ENCODE measurements around the gene LGALS7. TPM values are rescaled to one million over a fixed set of nuclear protein-coding genes. Genes with fewer than 3 reads are reported as not detected.

The LGALS7 gene
- total and polyA plus RNA-seq, 2 of the 4 experiments (the other 2 are of a cell fraction): not detected

GRCh38 chr19:38781058-38781457 lies 7.7 kb upstream of the LGALS7 start:
- dilution Hi-C loops (cut with HindIII; ENCODE audit: low sequenced_read_pairs, unreplicated experiment): no loop called here
- no peak overlapping the region for H4K91ac ChIP-seq (ENCODE audit: insufficient read depth, low read depth, low read length)
- BruUV-seq (replicated peaks): no TSS peak
- H3K9me3 ChIP-seq (ENCODE audit: control insufficient read depth, insufficient read depth, low read length): no peaks in the 10 kb centered on the region
- H3K23ac ChIP-seq (ENCODE audit: low read depth, low read length): no peak overlapping the region
- no peaks in the 10 kb centered on the region for H3K79me1 ChIP-seq (ENCODE audit: low read depth in 1 of 2, low read length in 2 of 2)
- H2BK5ac ChIP-seq (ENCODE audit: low read depth, low read length, poor library complexity, severe bottlenecking): no peak overlapping the region
- TF ChIP-seq MAFK (IDR thresholded peaks at IDR 0.05; ENCODE audit: low read depth, low read length) (no peak), CTCF (conservative IDR thresholded peaks at IDR 0.05; ENCODE audit: low read depth, low read length) (no peak), FOS (IDR thresholded peaks at IDR 0.05; ENCODE audit: low read depth, low read length) (no peak), NFE2L2 (IDR thresholded peaks at IDR 0.05; ENCODE audit: low read depth, low read length) (no peak), RCOR1 (IDR thresholded peaks at IDR 0.05; ENCODE audit: insufficient replicate concordance, low read length) (no peak), RAD21 (IDR thresholded peaks at IDR 0.05; ENCODE audit: low read length) (no peak), MAZ (IDR thresholded peaks at IDR 0.05; ENCODE audit: borderline replicate concordance, low read depth, low read length) (no peak), CEBPB (IDR thresholded peaks at IDR 0.05; ENCODE audit: low read depth, low read length) (no peak), MXI1 (IDR thresholded peaks at IDR 0.05; ENCODE audit: borderline replicate concordance, low read depth, low read length) (no peak), BHLHE40 (IDR thresholded peaks at IDR 0.05; ENCODE audit: low read depth, low read length) (no peak), POLR2A (IDR thresholded peaks at IDR 0.05; ENCODE audit: low read depth, low read length) (no peak)
- TF ChIP-seq, protein P1, sequence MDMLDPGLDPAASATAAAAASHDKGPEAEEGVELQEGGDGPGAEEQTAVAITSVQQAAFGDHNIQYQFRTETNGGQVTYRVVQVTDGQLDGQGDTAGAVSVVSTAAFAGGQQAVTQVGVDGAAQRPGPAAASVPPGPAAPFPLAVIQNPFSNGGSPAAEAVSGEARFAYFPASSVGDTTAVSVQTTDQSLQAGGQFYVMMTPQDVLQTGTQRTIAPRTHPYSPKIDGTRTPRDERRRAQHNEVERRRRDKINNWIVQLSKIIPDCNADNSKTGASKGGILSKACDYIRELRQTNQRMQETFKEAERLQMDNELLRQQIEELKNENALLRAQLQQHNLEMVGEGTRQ (IDR thresholded peaks at IDR 0.05; ENCODE audit: low read depth, low read length): no peak
- TF ChIP-seq, protein P2, sequence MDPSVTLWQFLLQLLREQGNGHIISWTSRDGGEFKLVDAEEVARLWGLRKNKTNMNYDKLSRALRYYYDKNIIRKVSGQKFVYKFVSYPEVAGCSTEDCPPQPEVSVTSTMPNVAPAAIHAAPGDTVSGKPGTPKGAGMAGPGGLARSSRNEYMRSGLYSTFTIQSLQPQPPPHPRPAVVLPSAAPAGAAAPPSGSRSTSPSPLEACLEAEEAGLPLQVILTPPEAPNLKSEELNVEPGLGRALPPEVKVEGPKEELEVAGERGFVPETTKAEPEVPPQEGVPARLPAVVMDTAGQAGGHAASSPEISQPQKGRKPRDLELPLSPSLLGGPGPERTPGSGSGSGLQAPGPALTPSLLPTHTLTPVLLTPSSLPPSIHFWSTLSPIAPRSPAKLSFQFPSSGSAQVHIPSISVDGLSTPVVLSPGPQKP (IDR thresholded peaks at IDR 0.05; ENCODE audit: borderline replicate concordance, low read depth, low read length): no peak
- no peak overlapping the region for H2AK5ac ChIP-seq (ENCODE audit: low read depth, low read length)
- in situ Hi-C loops (cut with MboI; ENCODE audit: low sequenced_read_pairs): no loop called here
- H3K18ac ChIP-seq (ENCODE audit: low read depth, low read length): no peak overlapping the region
- POLR2A ChIA-PET (ENCODE audit: unreplicated experiment): no interaction called here
- H3K4me1 ChIP-seq (ENCODE audit: control insufficient read depth, insufficient read depth, low read length): no peaks in the 10 kb centered on the region
- no peaks in the 10 kb centered on the region for H3K36me3 ChIP-seq (ENCODE audit: control insufficient read depth, insufficient read depth, low read length)
- H2BK15ac ChIP-seq (ENCODE audit: low read depth, low read length): no peak overlapping the region
- no peak overlapping the region for H3K56ac ChIP-seq (ENCODE audit: extremely low read depth, insufficient read depth, low read length)
- H2BK20ac ChIP-seq (ENCODE audit: low read depth, low read length): no peak overlapping the region
- no peak overlapping the region for H3K9ac ChIP-seq (ENCODE audit: low read depth, low read length)
- H3K27me3 ChIP-seq (ENCODE audit: control insufficient read depth, insufficient read depth, low read length): peaks cover 17% of the 10 kb centered on the region
- WGBS, 2 experiments (ENCODE audit: extremely low coverage in 2 of 2, insufficient read length in 1 of 2): no CpG with 5 or more reads among the region's 7 CpGs
- intact Hi-C loops (cut with micrococcal nuclease): no loop called here
- no peak overlapping the region for H2AK9ac ChIP-seq (replicated peaks; ENCODE audit: low read depth, low read length, poor library complexity)
- H2AFZ ChIP-seq (replicated peaks; ENCODE audit: low read length, poor library complexity): no peak overlapping the region
- no peaks in the 10 kb centered on the region for H4K20me1 ChIP-seq (ENCODE audit: insufficient read depth, low read length)
- CTCF ChIA-PET: no interaction called here
- no peak overlapping the region for H3K14ac ChIP-seq (replicated peaks; ENCODE audit: low read depth, low read length)
- no peak overlapping the region for H3K27ac ChIP-seq (ENCODE audit: insufficient read depth, low read length)
- H4K8ac ChIP-seq (ENCODE audit: low read depth in 2 of 2, low read length in 2 of 2): no peak overlapping the region
- no peak for DNase-seq
- H4K5ac ChIP-seq (ENCODE audit: low read depth, low read length): no peak overlapping the region
- no peak overlapping the region for H3K4me3 ChIP-seq (ENCODE audit: insufficient read depth, low read depth, low read length)
- H3K9me1 ChIP-seq (ENCODE audit: insufficient read depth, low read length): no peaks in the 10 kb centered on the region
- no peak for ATAC-seq (ENCODE audit: low read depth)
- no peak overlapping the region for H3K4me2 ChIP-seq (ENCODE audit: low read depth, low read length)
- H3K4ac ChIP-seq (ENCODE audit: low read depth, low read length): no peak overlapping the region
- no peak overlapping the region for H2BK120ac ChIP-seq (ENCODE audit: low read depth, low read length)
